Glomerular visceral epithelial cell (primary cell): Measurements from ENCODE around the gene MKRN1.
"Not testable (repeated sequence)": the region's sequence is repeated elsewhere in the genome, so short reads cannot be mapped to it uniquely, and the experiment has no call there.

Source experiments
- DNase-seq: peaks from one replicate; pipeline ENCODE4 v3.0.0-alpha.2; 2016; ENCODE audit errors: extremely low spot score

The MKRN1 gene

DNA sequence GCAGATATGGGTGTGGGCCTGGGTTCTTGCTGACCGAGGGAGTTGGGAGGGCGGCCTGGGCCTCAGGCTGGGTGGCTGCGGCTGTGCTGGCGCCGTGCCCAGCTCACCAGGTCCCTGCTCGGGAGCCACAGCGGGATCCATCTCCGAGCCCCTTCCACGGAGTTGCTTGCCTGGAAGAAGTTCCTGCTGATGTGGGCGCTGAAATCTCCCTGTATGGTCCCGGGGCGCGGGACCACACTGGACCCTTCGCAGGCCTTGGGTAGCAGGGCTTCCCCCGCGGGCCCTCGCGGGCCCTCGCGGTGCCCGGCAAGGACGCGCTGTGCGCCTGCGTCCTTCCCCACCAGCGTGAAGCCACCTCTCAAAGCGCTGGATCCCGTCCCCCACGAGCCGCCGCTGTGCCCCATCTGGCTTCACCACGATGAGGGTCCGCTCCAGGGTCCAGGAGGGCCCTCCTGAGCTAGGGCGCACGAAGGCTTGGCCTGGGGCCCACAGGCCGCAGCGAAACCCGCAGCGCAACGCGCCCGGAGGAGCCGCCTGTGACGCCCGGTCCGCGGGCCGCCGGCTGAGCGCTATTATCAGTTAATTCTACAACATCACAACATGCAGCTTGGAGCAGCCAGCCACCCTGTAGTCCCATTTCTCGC, 43.9 kb downstream of the MKRN1 start:
- no peak for DNase-seq

GRCh38 chr7:140433396-140433795, 45.9 kb downstream of the MKRN1 start:
- no peak for DNase-seq

- no peak for DNase-seq
These were observed 53.2 kb downstream of the MKRN1 start for GRCh38 chr7:140426130-140426529.

DNA sequence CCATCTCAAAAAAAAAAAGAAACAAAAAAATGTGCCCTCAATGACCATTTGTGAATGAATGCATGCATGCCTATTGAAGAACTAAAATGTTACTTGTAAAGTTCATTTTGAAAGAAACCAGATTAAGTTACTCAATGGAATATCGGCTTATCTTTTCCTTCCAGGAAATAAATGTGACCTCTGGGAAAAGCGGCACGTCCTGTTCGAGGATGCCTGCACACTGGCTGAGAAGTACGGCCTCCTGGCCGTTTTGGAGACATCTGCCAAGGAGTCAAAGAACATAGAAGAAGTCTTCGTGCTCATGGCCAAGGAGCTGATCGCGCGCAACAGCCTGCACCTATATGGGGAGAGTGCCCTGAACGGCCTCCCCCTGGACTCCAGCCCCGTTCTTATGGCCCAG, 53.6 kb downstream of the MKRN1 start:
- DNase-seq = no peak

GRCh38 chr7:140423501-140423900, 55.8 kb downstream of the MKRN1 start:
- no peak for DNase-seq

- no peak for DNase-seq
These were observed 57.8 kb downstream of the MKRN1 start for GRCh38 chr7:140421521-140421920.

GRCh38 chr7:140418653-140419052, 60.7 kb downstream of the MKRN1 start:
- DNase-seq = no peak

- not testable (repeated sequence) for DNase-seq
These were observed 61.2 kb downstream of the MKRN1 start for GRCh38 chr7:140418156-140418472.

- no peak for DNase-seq
These were observed 61.7 kb downstream of the MKRN1 start for GRCh38 chr7:140417456-140418155.

- no peak for DNase-seq
These were observed 62.7 kb downstream of the MKRN1 start for GRCh38 chr7:140416560-140416959.

GRCh38 chr7:140415816-140416215, 63.5 kb downstream of the MKRN1 start:
- not testable (repeated sequence) for DNase-seq

- DNase-seq = no peak
These were observed 63.9 kb downstream of the MKRN1 start for GRCh38 chr7:140415361-140415760.

- peak; percentile 89 for DNase-seq
These were observed 74.7 kb downstream of the MKRN1 start for GRCh38 chr7:140404565-140405065.

GRCh38 chr7:140403878-140404564, 75.3 kb downstream of the MKRN1 start, which contains the start of gene RAB19:
TSS of gene RAB19 (plus strand) at chr7:140404058. CDS start at chr7:140407647, 3,589 bp downstream.
- no peak for DNase-seq
